SKM-1 treated with dmso at 0.1 percent for 144 hours (cell line): Measurements from ENCODE around the gene GTF3A.
A peak's percentile ranks its signal among the peaks of the same experiment; 100 is the strongest.

Experiments
- DNase-seq: peaks from one replicate; lab custom pipeline; 2025; ENCODE audit not compliant: unreplicated experiment; lab: John Stamatoyannopoulos, UW

Gene GTF3A

DNA sequence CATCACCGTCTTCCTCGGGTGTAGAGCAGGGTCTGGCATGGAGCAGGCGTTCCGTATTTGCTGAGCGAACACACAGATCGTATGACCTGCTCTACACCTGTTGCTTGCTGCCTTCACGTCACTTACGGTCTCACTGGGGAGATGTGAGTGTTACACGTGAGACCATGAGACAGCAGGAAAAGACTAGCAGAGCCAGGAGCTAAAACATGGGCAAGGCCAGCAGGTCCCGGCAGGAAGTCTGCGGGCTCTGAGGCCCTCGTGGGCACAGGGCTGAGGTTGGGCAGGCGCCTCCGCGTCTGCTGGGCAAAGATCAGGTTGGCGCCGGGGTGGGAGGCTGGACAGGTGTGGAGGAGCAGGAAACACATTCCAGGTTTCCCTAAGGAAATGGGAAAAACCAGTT, 19.7 kb upstream of the GTF3A start:
- no peak for DNase-seq

DNA sequence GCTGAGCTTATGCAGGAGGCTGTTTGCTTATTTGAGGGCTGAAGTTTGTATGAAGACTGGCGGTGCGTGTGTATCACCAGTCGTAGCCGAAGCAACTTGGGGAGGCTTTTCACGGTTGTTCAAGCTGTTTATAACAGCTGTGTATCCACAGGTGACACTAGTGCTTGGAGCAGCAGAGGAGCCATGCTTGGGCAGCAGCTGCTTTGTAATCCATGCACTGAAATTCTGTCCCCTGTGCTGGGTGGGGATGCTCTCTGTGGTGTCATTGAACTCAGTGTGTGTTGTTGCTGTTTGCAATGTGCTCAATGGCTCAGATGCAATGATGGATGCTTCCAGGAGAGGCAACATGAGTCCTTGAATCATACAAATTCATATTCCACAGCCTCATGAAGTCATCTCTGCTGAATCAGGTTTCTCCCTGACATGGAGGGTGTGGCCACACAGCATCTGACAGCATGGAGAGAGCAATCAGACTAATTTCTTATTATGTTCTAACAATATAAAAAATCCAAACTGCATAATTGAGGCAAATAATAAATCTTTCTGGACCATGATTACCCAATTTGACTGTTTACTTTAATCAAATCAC, 18.8 kb upstream of the GTF3A start:
- DNase-seq, result no peak

DNA sequence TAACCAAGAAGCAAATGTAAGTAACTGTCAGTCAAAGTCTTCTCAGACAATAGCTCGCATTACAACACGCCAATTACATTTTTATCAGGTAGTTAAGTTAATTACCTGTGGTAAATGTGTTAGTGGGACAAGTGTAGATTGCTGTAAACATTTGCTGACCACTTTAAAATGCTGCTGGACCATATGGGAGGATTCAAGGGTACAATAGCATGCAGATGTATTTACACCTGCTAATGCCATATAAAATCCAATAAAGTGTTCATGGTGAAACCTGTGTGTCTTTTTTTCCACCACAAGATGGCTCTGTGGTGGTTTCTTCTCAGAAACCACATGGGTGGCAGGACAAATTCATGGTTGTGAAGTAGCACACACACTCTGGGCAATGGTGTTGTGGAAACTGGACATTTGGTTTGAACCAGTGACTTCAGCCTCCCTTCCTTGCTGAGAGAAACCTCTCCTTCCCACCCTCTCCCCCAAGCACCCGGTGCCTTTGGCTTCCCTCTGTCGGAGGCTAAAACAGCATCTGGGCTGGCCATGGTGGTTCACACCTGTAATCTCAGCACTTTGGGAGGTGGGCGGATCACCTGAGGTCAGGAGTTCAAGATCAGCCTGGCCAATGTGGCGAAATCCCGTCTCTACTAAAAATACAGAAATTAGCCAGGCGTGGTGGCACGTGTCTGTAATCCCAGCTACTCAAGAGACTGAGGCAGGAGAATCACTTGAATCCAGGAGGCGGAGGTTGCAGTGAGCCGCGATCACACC, 18.1 kb upstream of the GTF3A start:
- DNase-seq, result peak; percentile 34

DNA sequence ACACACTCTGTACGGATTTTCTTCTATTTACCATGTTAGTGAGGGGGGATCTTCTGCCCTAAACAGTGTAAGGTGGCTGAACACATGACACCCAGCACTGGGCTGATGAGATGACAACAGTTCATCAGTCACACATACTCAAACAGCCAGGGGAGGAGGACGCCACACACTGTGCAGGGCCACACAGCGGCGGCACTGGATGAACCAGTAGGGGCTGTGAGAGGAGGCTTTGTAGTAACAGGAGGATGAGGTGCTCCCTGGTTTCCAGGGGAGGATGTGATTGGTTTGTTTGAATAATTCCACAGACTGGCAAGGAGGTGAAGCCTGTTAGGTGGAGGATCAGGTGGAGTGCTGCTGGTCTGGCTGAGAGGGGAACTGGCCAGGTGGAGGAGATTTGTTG, 16.3 kb upstream of the GTF3A start:
- no peak for DNase-seq

DNA sequence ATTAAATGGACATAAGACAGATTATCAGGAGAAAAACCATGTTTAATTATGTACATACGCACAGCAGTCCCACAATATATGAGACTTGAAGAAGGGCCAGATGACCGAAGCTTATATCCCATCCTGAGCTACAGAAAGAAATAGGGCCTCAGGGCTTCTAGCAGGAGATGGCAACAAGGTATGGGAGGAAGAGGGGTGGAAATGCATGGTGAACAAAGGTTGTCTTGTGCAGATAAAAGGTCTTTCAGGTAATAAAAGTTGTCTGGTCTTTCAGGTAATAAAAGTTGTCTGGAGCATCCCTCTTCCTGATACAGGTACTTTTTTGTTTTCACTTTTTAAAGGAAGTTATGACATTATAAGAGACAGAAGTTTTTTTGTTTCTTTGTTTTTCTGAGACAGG, 15.4 kb upstream of the GTF3A start:
- DNase-seq, result no peak

DNA sequence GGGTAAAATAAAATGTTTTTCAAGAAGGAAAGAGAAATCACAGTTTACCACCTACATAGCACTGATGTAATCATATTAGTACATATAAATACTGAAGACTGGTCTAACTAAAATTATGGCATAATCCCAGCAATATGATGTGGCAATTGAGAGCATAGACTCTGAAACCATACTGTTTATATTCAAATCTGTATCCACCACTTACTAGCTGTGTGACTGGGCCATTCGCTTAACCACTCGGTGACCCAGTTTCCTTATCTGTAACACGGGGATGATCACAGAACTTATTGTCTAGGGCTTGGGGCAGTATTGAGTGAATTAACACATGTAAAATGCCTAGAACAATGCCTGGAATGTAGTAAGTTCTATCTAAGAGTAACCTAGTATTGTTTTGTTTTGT, 13.1 kb upstream of the GTF3A start:
- no peak for DNase-seq

DNA sequence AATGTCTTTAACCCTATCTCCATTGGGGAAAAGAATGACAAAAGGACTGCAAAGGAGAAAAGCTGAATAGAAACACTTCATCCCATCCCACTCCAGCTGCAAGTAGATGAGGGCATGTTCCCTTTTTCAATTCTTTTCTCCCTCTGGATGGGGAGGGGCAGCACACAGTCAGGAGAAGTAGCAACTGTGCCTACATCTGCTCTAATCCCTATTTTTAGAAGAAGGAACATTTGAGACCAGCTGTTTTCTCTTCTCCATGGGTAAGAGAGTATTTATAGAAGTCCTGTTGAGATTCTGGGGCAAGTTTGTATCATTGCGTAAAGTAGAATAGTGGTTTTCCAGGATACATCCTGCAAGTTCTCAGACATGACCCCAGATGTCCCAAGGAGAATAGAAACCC, 9.3 kb upstream of the GTF3A start:
- DNase-seq, result no peak

DNA sequence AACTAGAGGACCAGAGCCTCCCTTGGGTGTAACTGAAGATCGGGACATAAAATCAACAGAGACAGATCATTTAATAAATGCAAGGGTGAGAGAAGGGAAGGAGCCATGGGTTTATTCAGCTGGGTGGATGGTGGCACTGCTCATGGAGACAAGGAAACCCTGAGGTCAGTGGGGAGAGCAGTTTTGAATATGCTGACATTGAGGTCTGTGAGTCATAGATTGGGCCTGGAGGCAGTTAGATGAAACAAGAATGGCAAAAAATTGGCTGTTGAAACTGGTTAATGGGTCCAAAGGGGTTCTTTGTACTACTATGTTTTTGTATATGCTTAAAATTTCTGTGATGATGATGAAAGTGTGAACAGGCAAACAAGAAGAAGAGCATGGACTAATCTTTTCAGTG, 5.1 kb upstream of the GTF3A start:
- DNase-seq, result no peak

DNA sequence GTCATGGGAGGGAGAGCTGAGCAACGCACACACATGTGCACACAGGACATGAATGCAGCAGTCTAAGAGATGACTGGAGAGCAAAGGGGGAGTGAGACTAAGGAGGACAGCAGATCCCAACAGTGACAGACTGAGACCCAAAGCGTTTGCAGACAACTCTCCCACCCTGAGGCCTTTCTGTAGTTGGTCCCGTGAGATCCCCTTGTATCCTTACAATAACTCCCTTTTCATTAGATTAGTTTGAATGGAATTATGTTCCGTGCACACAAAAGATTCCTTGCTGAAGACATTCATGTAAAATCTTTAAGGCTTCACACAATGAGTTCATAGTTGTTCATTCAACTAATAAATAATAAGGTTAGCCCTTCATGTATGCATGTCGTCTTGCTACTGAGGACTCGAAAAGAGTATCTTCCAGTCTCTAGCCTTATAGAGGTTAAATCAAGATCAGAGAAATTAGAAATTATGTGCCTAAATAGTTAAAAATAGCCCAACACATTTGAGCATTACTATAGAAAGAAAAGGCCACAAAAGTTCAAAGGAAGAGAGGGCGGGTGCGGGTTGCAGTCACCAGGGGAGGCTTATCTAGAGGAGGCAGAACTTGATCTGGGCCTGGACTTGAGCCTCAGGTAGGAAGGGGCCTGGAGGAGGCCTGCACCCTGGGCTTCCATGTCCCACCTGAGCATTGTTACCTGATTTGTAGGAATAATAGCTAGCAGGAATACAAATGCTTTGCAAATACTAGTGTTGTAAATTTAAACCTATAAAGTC, 3.1 kb upstream of the GTF3A start:
- DNase-seq, result no peak

DNA sequence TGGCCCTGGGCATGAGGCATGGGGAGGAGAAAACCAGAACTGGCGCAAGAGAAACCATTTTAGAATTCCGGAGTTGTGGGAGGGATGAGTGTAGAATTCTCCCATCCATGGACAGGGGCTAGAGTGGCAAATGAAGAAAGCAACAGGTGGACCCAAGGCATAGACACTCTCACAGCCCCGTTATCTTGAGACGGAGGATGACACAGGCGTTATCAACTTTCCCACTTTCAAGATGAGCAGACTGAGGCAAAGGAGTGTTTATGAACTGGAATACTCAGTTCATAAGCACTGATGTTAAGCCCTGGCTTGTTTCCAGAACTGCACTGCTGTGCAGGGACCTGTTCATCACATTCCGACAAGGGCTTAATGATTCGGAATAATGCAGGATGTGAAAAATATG, 1.1 kb upstream of the GTF3A start:
- no peak for DNase-seq

DNA sequence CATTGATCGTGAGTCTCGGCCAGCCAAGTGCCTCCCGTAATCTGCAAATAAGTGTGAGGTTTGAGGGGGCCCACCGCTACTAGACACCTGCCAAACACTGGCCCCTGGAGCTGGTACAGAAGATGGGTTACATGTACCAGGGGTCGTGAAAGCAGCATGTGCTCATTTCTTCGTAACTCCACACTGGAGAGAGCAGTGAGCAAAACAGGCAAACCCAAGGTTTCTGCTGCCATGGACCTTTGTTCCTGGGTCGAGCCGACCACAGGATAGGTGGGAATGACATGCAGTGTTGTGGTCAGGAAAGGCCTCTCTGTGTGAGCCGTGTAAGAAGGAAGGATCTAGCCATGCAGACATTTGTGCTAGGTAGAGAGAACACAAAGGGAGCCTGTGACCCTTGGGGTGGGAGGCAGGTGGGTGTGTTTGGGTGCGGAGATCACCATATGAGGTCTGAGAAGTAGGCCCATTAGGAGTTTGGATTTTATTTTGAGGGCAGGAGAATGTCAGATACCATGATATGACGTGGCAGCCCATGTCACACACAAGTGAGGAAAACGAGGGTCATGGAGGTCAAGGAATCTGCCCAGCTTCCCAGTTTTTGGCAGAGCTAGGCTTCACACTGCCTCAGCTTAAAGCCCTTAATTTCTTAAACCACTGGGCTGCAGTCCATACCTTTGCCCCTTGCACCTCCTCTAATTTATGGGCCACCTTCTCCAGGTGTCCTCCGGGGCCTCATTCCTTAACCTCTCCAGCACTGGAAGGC, 919 bp downstream of the GTF3A start:
- DNase-seq, result no peak

DNA sequence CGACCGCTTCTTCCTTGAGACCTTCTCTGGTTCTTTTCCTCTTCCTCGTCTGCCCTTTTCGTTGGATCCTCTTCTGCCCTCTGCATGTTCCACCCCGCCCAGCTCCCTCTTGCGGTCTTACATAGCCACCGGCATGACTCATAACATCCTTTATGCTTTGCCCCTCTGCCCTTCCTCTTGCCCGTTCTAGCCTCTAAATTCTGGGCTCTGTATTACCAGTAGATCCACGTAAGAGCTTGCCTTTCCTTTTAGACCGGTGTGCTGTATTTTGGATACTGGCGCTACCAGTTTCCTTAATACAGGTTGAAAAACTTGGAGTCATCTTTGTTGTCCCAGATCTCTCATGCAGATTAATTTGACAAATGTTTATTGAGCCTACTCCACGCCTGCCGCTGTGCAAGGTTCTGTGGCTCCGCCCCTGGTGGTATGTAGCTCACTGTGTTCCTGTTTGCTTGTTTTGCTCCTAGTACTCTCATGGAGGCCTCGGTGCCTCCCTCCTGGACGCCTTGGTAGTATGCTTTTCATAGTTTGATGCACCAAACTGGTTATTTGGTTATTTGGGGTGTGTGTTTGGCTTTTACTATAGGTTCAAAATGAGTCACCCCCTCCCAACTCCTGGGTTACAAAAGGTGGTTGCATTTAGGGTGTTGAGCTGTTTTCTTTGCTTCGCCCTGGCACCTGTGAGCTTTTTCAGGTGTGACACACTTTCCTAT, 1.7 kb downstream of the GTF3A start:
- DNase-seq, result peak; percentile 93

DNA sequence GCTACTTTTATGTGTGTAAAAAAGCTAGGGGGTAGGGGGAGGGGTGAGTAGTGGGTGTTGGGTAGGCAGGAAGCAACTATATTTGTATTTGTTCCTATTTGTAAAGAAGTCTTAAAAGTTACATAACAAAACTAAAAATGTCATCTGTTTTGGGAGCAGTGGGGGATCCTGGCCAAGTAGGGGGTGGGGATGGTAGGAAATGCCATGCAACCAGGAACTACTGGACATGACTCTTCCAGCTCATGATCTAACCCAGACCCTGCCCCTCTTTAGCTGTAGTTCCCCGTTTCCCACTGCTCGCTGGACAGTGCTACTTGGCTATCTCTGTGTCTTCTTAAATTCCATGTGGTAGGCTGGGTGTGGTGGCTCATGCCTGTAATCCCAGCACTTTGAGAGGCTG, 3.2 kb downstream of the GTF3A start:
- no peak for DNase-seq

DNA sequence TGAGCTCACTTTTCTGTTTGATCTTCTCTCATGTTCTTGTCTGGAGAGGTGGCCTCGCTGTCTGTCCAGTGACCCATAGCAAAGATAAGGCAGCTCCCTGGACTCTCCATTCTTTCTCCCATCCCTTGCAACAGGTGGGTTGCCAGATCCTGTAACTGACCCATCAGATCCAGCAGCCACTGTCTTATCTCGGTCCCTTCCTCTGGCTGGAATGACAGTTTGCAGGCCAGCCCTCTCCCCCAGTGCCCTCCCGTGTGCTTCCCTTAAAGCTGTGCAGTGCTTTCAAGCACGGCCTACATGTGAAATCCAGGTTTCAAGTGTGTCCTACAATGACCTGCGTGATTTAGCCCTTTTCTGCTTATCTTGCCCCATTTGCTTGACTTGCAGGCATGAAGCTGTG, 3.7 kb downstream of the GTF3A start:
- no peak for DNase-seq

DNA sequence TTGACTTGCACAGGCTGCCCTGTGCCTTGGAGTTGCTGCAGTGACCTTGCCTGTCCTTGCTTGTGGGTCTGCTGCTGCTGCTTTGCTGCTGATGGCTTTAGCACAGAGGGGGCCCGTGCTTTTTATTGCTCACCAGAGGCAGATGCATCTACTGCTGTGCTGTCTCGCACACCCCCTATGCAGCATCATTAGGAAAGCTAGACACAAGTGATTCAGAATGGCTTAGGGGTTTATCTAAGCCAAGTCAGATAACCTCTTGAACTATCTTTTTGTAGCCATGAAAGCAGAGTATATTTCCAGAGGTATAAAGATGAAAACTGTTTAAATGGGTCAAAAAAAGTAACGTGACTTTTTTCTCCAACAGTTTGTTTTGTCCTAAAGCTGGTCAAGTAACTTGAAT, 7.8 kb downstream of the GTF3A start:
- no peak for DNase-seq

DNA sequence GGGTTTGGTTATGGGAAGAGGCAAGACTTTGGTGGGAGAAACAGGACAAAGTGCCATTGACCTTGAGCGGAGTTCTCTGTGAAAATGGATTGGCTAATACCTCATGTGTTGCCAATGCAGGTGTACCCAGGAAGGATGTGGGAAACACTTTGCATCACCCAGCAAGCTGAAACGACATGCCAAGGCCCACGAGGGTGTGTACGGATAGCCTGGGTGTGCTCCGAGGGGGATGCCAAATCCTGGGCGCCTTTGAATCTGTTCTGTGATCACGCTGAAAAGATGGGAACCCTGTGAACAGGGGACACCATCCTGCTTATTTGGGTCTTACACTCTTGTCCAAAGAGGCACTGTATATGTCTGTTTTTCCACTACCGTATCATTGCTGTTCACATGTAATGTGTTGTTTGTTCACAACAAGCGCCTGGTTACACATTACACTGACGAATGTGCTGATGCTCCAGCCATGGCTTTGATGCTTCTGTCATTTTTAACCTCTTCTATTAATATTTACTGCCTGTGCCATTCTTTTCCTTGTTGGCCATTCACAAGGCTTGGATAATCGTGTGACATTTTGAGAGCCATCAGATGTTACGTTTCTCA, 8.3 kb downstream of the GTF3A start:
- no peak for DNase-seq

DNA sequence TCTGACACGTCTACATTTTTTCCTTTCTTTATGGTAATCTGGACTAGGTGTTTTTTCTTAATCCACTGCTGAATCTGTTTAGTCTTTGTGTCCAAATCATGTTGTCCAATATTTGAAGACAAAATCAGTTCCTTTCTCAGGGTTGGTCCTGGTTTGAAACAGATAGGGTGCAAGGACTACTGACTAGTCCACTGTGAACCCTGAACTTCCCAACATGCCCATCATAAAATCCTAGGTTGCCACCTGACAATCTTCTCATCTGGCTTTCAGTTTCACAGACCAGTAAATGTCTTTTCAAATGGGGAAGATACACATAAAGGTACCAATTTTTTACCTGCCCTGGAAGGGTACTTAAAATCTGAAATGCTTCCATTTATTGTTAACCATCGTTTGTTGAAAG, 12.7 kb downstream of the GTF3A start:
- no peak for DNase-seq

DNA sequence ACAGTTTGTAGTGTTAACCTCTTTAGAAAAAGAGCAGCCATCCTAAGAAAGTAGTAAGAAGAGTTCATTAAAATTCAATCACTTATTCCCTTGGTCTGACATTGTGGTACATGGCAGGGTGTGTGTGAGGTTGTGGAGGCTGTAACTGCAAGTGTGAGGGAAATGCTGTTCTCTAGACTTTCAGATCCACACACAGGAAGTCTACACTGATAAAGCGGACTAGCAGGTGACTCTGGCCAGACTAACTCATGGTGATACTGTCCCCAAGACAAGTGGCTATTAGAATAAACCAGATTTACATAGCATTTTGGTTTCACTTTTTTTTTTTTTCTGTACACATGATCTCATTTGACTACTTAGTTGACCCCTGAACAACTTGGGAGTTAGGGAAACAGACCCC, 16.0 kb downstream of the GTF3A start:
- no peak for DNase-seq

DNA sequence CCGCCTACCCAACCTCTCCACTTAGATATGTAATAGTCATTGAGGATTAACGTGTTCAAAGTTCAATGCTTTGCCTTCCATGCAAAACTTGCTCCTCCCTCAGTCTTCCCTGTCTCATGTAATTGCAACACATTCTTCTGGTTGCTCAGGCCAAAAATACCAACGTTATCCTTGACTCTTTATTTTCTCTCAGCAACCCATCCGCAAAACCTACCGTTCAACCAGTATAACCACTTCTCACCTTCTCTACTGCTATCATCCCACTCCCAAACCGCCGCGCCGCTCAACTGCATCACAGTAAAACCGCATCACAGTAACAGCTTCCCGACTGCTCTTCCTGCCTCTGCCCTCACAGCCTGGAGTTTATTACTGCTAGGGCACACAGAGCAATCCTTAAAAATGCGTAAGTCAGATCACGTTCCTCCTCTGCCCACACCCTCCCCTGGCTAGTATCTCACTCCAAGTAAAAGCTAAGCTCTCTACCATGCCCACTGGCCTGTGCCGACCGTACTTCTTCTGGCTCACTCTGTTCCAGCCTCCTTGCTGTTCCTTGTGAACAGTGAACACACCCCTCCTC, 17.7 kb downstream of the GTF3A start:
- no peak for DNase-seq

DNA sequence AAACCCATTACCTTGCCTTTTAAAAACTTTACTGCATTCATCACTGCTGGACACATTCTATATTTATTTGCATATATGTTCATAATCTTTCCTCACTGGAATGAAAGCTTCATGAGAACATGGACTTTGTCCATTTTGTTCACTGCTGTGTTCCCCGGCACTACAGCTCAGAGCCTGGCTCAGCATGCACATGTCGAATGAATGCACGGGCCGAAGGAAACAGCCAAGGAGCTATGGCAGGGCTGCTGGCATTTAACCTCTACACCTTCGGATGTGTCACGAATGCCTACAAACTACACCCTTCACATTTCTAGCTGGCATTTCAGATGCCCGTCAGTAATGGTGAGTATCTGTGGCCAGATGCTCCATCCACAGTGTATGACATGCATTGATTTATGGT, 18.4 kb downstream of the GTF3A start:
- DNase-seq, result no peak
